ENCODE results near the gene RCAN1. TPM values are rescaled to one million over a fixed set of nuclear protein-coding genes. Genes with fewer than 3 reads are reported as not detected.

Gene RCAN1
- total RNA-seq, 1 experiment from 2014 or later: 9.7 TPM

DNA sequence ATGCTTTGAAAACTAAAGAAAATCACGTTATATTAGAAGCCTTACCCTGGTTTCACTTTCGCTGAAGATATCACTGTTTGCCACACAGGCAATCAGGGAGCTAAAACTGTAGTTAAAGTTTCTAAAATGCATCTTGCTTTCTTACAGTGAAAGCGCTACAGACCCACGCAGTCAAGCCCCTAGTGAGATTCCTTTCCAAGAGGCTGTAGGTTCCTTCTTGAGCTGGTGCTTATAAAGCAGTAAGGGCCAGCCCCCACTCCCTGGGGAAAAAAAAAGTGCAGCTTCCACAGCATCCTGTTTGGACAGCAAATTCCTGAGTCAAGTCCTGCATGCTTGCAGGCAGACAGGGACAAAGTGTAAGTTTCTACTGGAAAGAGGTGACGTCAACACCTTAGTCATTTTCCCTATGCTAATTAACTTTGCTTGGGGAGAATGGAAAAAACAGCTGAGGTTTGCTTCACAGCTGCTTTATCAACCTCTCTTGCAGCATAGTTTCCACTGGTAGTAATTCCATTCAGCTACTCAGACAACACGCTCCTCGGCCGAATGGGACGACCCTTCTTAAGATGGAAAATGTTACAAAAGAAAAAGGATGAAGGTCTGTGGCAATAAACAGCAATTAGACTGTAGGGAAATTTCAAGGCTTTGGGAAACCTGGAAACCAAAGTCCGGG, 88.2 kb downstream of the RCAN1 start:
- peaks cover 10 to 26% of the 10 kb centered on the region in 2 experiments for H3K4me1 ChIP-seq (ENCODE audit: control insufficient read depth in 1 of 2, insufficient read depth in 2 of 2, low read length in 2 of 2)
- H3K36me3 ChIP-seq (ENCODE audit: control insufficient read depth in 1 of 2, insufficient read depth in 2 of 2, low read length in 2 of 2): no peaks in the 10 kb centered on the region
- POLR2A ChIA-PET: interaction anchor here (0.6 kb wide), 1 partner anchor 12 kb away, joined by 3 read pairs; no protein-coding TSS in a partner anchor
- H3K27me3 ChIP-seq (ENCODE audit: insufficient read depth, low read length): no peaks in the 10 kb centered on the region
- H3K27ac ChIP-seq (ENCODE audit: low read depth, low read length): no peak overlapping the region
- CTCF ChIA-PET: interaction anchor here (1.2 to 1.6 kb wide), 3 partner anchors 9 to 17 kb away, joined by 3 to 4 read pairs (median 4); no protein-coding TSS in a partner anchor
- intact Hi-C loops (cut with micrococcal nuclease): no loop called here
- RAD21 ChIA-PET (ENCODE audit: low non-redundant PET in 1 of 2, low total read pairs in 2 of 2, uncharacterized antibody in 2 of 2, unreplicated experiment in 2 of 2): no interaction called here
- DNase-seq (ENCODE audit: low read depth, low spot score): peak; percentile 74
- ATAC-seq: peak; percentile 70
- no peaks in the 10 kb centered on the region for H3K9me2 ChIP-seq (ENCODE audit: insufficient read depth)
- peak overlapping the region; percentile 56 for H3K4me2 ChIP-seq (ENCODE audit: low read length)
- H3K9me3 ChIP-seq (ENCODE audit: control insufficient read depth in 1 of 2, insufficient read depth in 1 of 2, low read depth in 1 of 2, low read length in 2 of 2): no peaks in the 10 kb centered on the region
- no peaks in the 10 kb centered on the region for H3K79me2 ChIP-seq (ENCODE audit: insufficient read depth, low read length)
- H4K20me1 ChIP-seq (ENCODE audit: insufficient read depth): no peaks in the 10 kb centered on the region
- H3K4me3 ChIP-seq (replicated peaks in 1 of 2; ENCODE audit: low read depth in 1 of 2, low read length in 2 of 2): no peak overlapping the region
- BruUV-seq (replicated peaks): no TSS peak
- peak overlapping the region; percentile 34 for H3K9ac ChIP-seq (ENCODE audit: low read length)
- no peak overlapping the region for H2AFZ ChIP-seq (ENCODE audit: low read depth, low read length, poor library complexity, severe bottlenecking)
- TF ChIP-seq FOSL1 (IDR thresholded peaks at IDR 0.05; ENCODE audit: low read depth): peak; percentile 69
- no peak; the same call in 1 of the 2 replicates for TF ChIP-seq CBX3 (IDR thresholded peaks at IDR 0.05; ENCODE audit: low read depth)
- TF ChIP-seq CEBPB (IDR thresholded peaks at IDR 0.05; ENCODE audit: low read depth): peak; percentile 57; the same call in 1 of the 2 replicates
- TF ChIP-seq, protein P1, sequence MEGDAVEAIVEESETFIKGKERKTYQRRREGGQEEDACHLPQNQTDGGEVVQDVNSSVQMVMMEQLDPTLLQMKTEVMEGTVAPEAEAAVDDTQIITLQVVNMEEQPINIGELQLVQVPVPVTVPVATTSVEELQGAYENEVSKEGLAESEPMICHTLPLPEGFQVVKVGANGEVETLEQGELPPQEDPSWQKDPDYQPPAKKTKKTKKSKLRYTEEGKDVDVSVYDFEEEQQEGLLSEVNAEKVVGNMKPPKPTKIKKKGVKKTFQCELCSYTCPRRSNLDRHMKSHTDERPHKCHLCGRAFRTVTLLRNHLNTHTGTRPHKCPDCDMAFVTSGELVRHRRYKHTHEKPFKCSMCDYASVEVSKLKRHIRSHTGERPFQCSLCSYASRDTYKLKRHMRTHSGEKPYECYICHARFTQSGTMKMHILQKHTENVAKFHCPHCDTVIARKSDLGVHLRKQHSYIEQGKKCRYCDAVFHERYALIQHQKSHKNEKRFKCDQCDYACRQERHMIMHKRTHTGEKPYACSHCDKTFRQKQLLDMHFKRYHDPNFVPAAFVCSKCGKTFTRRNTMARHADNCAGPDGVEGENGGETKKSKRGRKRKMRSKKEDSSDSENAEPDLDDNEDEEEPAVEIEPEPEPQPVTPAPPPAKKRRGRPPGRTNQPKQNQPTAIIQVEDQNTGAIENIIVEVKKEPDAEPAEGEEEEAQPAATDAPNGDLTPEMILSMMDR (IDR thresholded peaks at IDR 0.05 in 2 of 3, conservative IDR thresholded peaks at IDR 0.05 in 1 of 3; ENCODE audit: borderline replicate concordance in 1 of 3, insufficient read depth in 1 of 3, low read depth in 2 of 3, low read length in 2 of 3): no peak
- no peak for TF ChIP-seq ZBTB33 (IDR thresholded peaks at IDR 0.05; ENCODE audit: extremely low read depth, insufficient replicate concordance, low read length)
- no peak for TF ChIP-seq YY1 (IDR thresholded peaks at IDR 0.05; ENCODE audit: extremely low read depth, insufficient replicate concordance, low read depth, low read length)
- no peak for TF ChIP-seq POLR2A (IDR thresholded peaks at IDR 0.05; ENCODE audit: borderline replicate concordance, extremely low read depth, insufficient read depth, insufficient read length)
- no peak for TF ChIP-seq EZH2 (IDR thresholded peaks at IDR 0.05)
- TF ChIP-seq SIN3A (IDR thresholded peaks at IDR 0.05; ENCODE audit: low read depth): peak; percentile 25; the same call in 1 of the 2 replicates
- peak; percentile 72 for TF ChIP-seq JUND (IDR thresholded peaks at IDR 0.05)
- TF ChIP-seq ZNF274 (IDR thresholded peaks at IDR 0.05; ENCODE audit: low read depth, low read length): no peak
- peak; percentile 70 for TF ChIP-seq SP1 (IDR thresholded peaks at IDR 0.05; ENCODE audit: low read depth)
- no peak for TF ChIP-seq ZFX (IDR thresholded peaks at IDR 0.05)
- 0 out of 2 replicates have a peak, but pooled peaks have one; percentile 10 for TF ChIP-seq RAD21 (IDR thresholded peaks at IDR 0.05; ENCODE audit: low read depth)
- TF ChIP-seq SRF (IDR thresholded peaks at IDR 0.05; ENCODE audit: low read depth): 0 out of 2 replicates have a peak, but pooled peaks have one; percentile 43
- no peak for TF ChIP-seq ELF1 (IDR thresholded peaks at IDR 0.05; ENCODE audit: borderline replicate concordance, low read depth)
- TF ChIP-seq EZH2phosphoT487 (IDR thresholded peaks at IDR 0.05; ENCODE audit: borderline replicate concordance): no peak
- TF ChIP-seq TCF7L2 (IDR thresholded peaks at IDR 0.05; ENCODE audit: borderline replicate concordance, extremely low read depth, insufficient read depth, insufficient read length): peak; percentile 20
- TF ChIP-seq, protein P2, sequence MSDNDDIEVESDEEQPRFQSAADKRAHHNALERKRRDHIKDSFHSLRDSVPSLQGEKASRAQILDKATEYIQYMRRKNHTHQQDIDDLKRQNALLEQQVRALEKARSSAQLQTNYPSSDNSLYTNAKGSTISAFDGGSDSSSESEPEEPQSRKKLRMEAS (IDR thresholded peaks at IDR 0.05): peak; percentile 53; the same call in 1 of the 2 replicates
- no peak; the same call in 1 of the 2 replicates for TF ChIP-seq EGR1 (IDR thresholded peaks at IDR 0.05; ENCODE audit: low read depth)
